Duodenal mucosa (tissue), 2 donors: ENCODE results near the gene JADE2.

Experiments used
- H3K27ac ChIP-seq: one replicate; pipeline ENCODE4 v1.7.0; 2013; ENCODE audit warnings: low read depth, low read length
- H3K27me3 ChIP-seq, 2 donors: one replicate each; pipeline ENCODE4 v1.7.0; 2013; ENCODE audit warnings: low read length in 2 of 2, control low read depth in 1 of 2; ENCODE audit not compliant: insufficient read depth in 2 of 2, control insufficient read depth in 1 of 2
- H3K36me3 ChIP-seq, 2 donors: one replicate each; pipeline ENCODE4 v1.7.0; 2013; ENCODE audit warnings: low read length in 2 of 2, control low read depth in 1 of 2; ENCODE audit not compliant: insufficient read depth in 2 of 2, control insufficient read depth in 1 of 2
- H3K4me1 ChIP-seq, 2 donors: one replicate each; pipeline ENCODE4 v1.7.0; 2013; ENCODE audit warnings: low read length in 2 of 2, control low read depth in 1 of 2; ENCODE audit not compliant: insufficient read depth in 2 of 2, control insufficient read depth in 1 of 2
- H3K4me3 ChIP-seq, 2 donors: one replicate each; pipeline ENCODE4 v1.7.0; 2013; ENCODE audit warnings: low read length in 2 of 2, low read depth in 1 of 2
- H3K9ac ChIP-seq, 2 donors: one replicate each; pipeline ENCODE4 v1.7.0; 2013; ENCODE audit warnings: low read length in 2 of 2, low read depth in 1 of 2
- H3K9me3 ChIP-seq, 2 donors: one replicate each; pipeline ENCODE4 v1.7.0; 2013; ENCODE audit warnings: low read length in 2 of 2, control low read depth in 1 of 2; ENCODE audit not compliant: control insufficient read depth in 1 of 2

The JADE2 gene

GRCh38 chr5:134577796-134578577, 52.5 kb downstream of the JADE2 start:
- Histone ChIP-seq H3K9ac (no peak overlapping the region), H3K27me3 (no peaks in the 10 kb centered on the region), H3K36me3 (peaks cover 39 to 76% of the 10 kb centered on the region in 2 donors), H3K4me3 (no peak overlapping the region), H3K9me3 (no peaks in the 10 kb centered on the region), H3K4me1 (peaks cover 0 to 3% of the 10 kb centered on the region in 2 donors), H3K27ac (no peak overlapping the region)

GRCh38 chr5:134578578-134579283, 53.3 kb downstream of the JADE2 start:
- no peaks in the 10 kb centered on the region for H3K27me3 ChIP-seq
- H3K9me3 ChIP-seq, result no peaks in the 10 kb centered on the region
- no peak overlapping the region for H3K4me3 ChIP-seq
- H3K9ac ChIP-seq, result no peak overlapping the region
- H3K36me3 ChIP-seq, result peaks cover 37 to 68% of the 10 kb centered on the region in 2 donors
- peaks cover 0 to 3% of the 10 kb centered on the region in 2 donors for H3K4me1 ChIP-seq
- no peak overlapping the region for H3K27ac ChIP-seq

- H3K9me3 ChIP-seq, result no peaks in the 10 kb centered on the region
- no peak overlapping the region for H3K4me3 ChIP-seq
- H3K9ac ChIP-seq, result no peak overlapping the region
- H3K27me3 ChIP-seq, result no peaks in the 10 kb centered on the region
- H3K27ac ChIP-seq, result no peak overlapping the region
- peaks cover 0 to 3% of the 10 kb centered on the region in 2 donors for H3K4me1 ChIP-seq
- H3K36me3 ChIP-seq, result peaks cover 35 to 62% of the 10 kb centered on the region in 2 donors
Observed at GRCh38 chr5:134579284-134579771, 53.9 kb downstream of the JADE2 start.

GRCh38 chr5:134580001-134580460, 54.6 kb downstream of the JADE2 start:
- Histone ChIP-seq H3K4me1 (peaks cover 0 to 3% of the 10 kb centered on the region in 2 donors), H3K36me3 (peaks cover 28 to 55% of the 10 kb centered on the region in 2 donors), H3K9me3 (no peaks in the 10 kb centered on the region), H3K9ac (no peak overlapping the region), H3K27ac (no peak overlapping the region), H3K4me3 (no peak overlapping the region), H3K27me3 (no peaks in the 10 kb centered on the region)

GRCh38 chr5:134581241-134581981, 55.9 kb downstream of the JADE2 start:
- Histone ChIP-seq H3K27ac (no peak overlapping the region), H3K9ac (no peak overlapping the region), H3K36me3 (peaks cover 23 to 43% of the 10 kb centered on the region in 2 donors), H3K9me3 (no peaks in the 10 kb centered on the region), H3K4me1 (peaks cover 0 to 3% of the 10 kb centered on the region in 2 donors), H3K4me3 (no peak overlapping the region), H3K27me3 (no peaks in the 10 kb centered on the region)

GRCh38 chr5:134582281-134582680, 56.8 kb downstream of the JADE2 start:
- Histone ChIP-seq H3K27me3 (no peaks in the 10 kb centered on the region), H3K9ac (no peak overlapping the region), H3K4me3 (no peak overlapping the region), H3K27ac (no peak overlapping the region), H3K36me3 (peaks cover 23 to 35% of the 10 kb centered on the region in 2 donors), H3K4me1 (peaks cover 0 to 9% of the 10 kb centered on the region in 2 donors), H3K9me3 (no peaks in the 10 kb centered on the region)

- H3K4me1 ChIP-seq, result peaks cover 0 to 6% of the 10 kb centered on the region in 2 donors
- no peak overlapping the region for H3K27ac ChIP-seq
- H3K9me3 ChIP-seq, result no peaks in the 10 kb centered on the region
- peaks cover 19 to 29% of the 10 kb centered on the region in 2 donors for H3K36me3 ChIP-seq
- no peak overlapping the region for H3K4me3 ChIP-seq
- no peak overlapping the region for H3K9ac ChIP-seq
- no peaks in the 10 kb centered on the region for H3K27me3 ChIP-seq
Observed at GRCh38 chr5:134582941-134583340, 57.5 kb downstream of the JADE2 start.

- Histone ChIP-seq H3K9me3 (no peaks in the 10 kb centered on the region), H3K4me3 (no peak overlapping the region), H3K27ac (no peak overlapping the region), H3K27me3 (no peaks in the 10 kb centered on the region), H3K4me1 (peaks cover 0 to 6% of the 10 kb centered on the region in 2 donors), H3K9ac (no peak overlapping the region), H3K36me3 (peaks cover 15 to 22% of the 10 kb centered on the region in 2 donors)
Observed at GRCh38 chr5:134583766-134584165, 58.3 kb downstream of the JADE2 start.

- Histone ChIP-seq H3K4me1 (peaks cover 0 to 6% of the 10 kb centered on the region in 2 donors), H3K9ac (no peak overlapping the region), H3K9me3 (no peaks in the 10 kb centered on the region), H3K4me3 (no peak overlapping the region), H3K36me3 (peaks cover 12 to 14% of the 10 kb centered on the region in 2 donors), H3K27me3 (no peaks in the 10 kb centered on the region), H3K27ac (no peak overlapping the region)
Observed at GRCh38 chr5:134584662-134585061, 59.2 kb downstream of the JADE2 start.
